ENCODE data around the gene NAA16. TPM values are rescaled to one million over a fixed set of nuclear protein-coding genes. Genes with fewer than 3 reads are reported as not detected.

NAA16 gene
- total RNA-seq, 1 donor from 2014 or later = 18.8 TPM

DNA sequence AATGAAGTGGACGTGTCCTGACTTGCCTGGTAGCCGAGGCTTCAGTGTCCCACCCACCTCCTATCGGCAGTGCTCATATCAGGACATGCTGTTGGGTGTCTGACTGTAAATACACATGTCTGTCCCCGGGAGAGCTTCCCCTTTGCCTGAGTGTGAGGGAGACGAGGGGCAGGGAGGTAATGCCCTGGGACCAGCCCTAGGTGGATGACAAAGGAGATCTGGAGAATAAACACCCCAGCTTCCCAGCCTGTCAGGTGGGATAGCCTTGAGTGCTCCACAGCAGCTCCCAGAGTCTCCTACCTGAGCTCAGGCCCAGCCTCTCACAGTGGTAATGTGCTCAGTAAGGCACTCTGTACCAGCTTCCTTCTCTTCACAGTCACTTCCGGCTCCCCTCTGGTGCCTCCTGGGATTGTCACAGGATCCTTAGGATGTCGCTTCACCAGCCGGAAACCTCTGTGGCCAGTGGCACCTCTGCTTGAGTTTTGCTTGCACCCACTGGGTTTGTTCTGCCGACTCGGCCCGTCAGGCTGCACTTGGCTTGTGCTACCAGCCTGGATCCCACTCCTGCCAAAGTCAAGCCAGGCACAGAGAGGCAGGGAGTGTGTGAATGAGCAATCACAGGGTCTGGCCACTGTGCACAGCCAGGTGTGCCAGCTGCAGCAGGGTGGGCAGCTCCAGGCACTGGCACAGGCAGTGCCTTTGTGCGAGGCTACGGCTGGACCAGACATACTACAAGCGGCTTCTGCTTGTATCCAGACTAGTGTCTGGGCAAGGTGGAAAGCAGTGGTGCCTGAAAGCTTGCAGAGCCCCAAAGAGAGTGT is 91.8 kb downstream of the NAA16 start:
- H3K27me3 ChIP-seq (ENCODE audit: control insufficient read depth in 3 of 3, insufficient read depth in 3 of 3, low read length in 3 of 3) = no peaks in the 10 kb centered on the region
- H3K9me3 ChIP-seq (ENCODE audit: control insufficient read depth in 3 of 3, low read length in 3 of 3) = no peaks in the 10 kb centered on the region
- H3K9ac ChIP-seq (ENCODE audit: low read depth in 1 of 3, low read length in 3 of 3) = no peak overlapping the region
- H3K4me3 ChIP-seq (ENCODE audit: low read length in 3 of 3) = no peak overlapping the region
- H3K4me1 ChIP-seq (ENCODE audit: control insufficient read depth in 3 of 3, insufficient read depth in 3 of 3, low read length in 3 of 3) = no peaks in the 10 kb centered on the region
- H3K27ac ChIP-seq (ENCODE audit: low read depth, low read length) = no peak overlapping the region
- no peaks in the 10 kb centered on the region for H3K36me3 ChIP-seq (ENCODE audit: control insufficient read depth in 3 of 3, insufficient read depth in 3 of 3, low read length in 3 of 3)

GRCh38 chr13:41403983-41404382 is 92.9 kb downstream of the NAA16 start:
- Histone ChIP-seq H3K9ac (ENCODE audit: low read depth in 1 of 3, low read length in 3 of 3) (no peak overlapping the region), H3K4me3 (ENCODE audit: low read length in 3 of 3) (no peak overlapping the region), H3K9me3 (ENCODE audit: control insufficient read depth in 3 of 3, low read length in 3 of 3) (no peaks in the 10 kb centered on the region), H3K27me3 (ENCODE audit: control insufficient read depth in 3 of 3, insufficient read depth in 3 of 3, low read length in 3 of 3) (no peaks in the 10 kb centered on the region), H3K27ac (ENCODE audit: low read depth, low read length) (no peak overlapping the region), H3K36me3 (ENCODE audit: control insufficient read depth in 3 of 3, insufficient read depth in 3 of 3, low read length in 3 of 3) (no peaks in the 10 kb centered on the region), H3K4me1 (ENCODE audit: control insufficient read depth in 3 of 3, insufficient read depth in 3 of 3, low read length in 3 of 3) (no peaks in the 10 kb centered on the region)

DNA sequence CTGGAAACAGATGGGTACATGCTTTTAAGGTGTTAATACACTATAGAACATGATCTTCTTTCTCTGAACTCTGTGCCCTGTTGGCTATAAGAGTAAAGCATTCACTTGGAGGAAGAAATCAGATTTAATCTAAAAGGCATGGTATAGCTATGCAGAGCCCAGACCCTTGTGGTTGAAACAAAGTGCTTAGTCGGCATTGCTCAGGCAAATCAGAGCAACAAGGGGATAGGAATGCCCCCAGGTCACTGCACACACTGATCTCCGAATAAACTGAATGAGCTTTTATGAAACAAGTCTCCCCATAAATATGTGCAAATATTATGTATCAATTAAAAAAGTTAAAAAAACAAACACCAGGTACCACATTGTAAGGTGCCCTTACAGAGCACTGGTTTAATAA is 94.3 kb downstream of the NAA16 start:
- H3K27me3 ChIP-seq (ENCODE audit: control insufficient read depth in 3 of 3, insufficient read depth in 3 of 3, low read length in 3 of 3) = peaks cover 0 to 3% (median 0%) of the 10 kb centered on the region in 3 donors
- no peaks in the 10 kb centered on the region for H3K9me3 ChIP-seq (ENCODE audit: control insufficient read depth in 3 of 3, low read length in 3 of 3)
- no peaks in the 10 kb centered on the region for H3K4me1 ChIP-seq (ENCODE audit: control insufficient read depth in 3 of 3, insufficient read depth in 3 of 3, low read length in 3 of 3)
- H3K9ac ChIP-seq (ENCODE audit: low read depth in 1 of 3, low read length in 3 of 3) = no peak overlapping the region
- no peak overlapping the region for H3K27ac ChIP-seq (ENCODE audit: low read depth, low read length)
- no peaks in the 10 kb centered on the region for H3K36me3 ChIP-seq (ENCODE audit: control insufficient read depth in 3 of 3, insufficient read depth in 3 of 3, low read length in 3 of 3)
- no peak overlapping the region for H3K4me3 ChIP-seq (ENCODE audit: low read length in 3 of 3)

DNA sequence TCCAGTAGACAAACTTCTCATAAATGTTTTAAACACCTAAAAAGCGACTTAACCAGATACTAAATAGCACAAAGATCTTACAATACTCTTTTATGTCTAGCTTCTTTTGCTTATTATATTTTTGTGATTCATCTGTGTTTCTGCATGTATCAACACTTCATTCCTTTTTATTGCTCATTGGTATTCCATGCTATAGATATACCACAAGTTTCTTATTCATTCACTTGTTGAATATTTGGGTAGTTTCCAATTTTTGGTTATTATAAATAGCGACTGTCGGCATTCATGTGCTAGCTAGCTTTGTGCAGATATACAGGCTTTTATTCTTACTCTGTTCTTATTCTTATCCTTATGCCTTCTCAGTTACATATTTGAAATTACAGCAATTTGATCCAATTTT is 96.3 kb downstream of the NAA16 start:
- no peaks in the 10 kb centered on the region for H3K4me1 ChIP-seq (ENCODE audit: control insufficient read depth in 3 of 3, insufficient read depth in 3 of 3, low read length in 3 of 3)
- H3K27me3 ChIP-seq (ENCODE audit: control insufficient read depth in 3 of 3, insufficient read depth in 3 of 3, low read length in 3 of 3) = peaks cover 0 to 3% (median 0%) of the 10 kb centered on the region in 3 donors
- H3K9ac ChIP-seq (ENCODE audit: low read depth in 1 of 3, low read length in 3 of 3) = no peak overlapping the region
- H3K9me3 ChIP-seq (ENCODE audit: control insufficient read depth in 3 of 3, low read length in 3 of 3) = no peaks in the 10 kb centered on the region
- H3K4me3 ChIP-seq (ENCODE audit: low read length in 3 of 3) = no peak overlapping the region
- no peak overlapping the region for H3K27ac ChIP-seq (ENCODE audit: low read depth, low read length)
- no peaks in the 10 kb centered on the region for H3K36me3 ChIP-seq (ENCODE audit: control insufficient read depth in 3 of 3, insufficient read depth in 3 of 3, low read length in 3 of 3)

DNA sequence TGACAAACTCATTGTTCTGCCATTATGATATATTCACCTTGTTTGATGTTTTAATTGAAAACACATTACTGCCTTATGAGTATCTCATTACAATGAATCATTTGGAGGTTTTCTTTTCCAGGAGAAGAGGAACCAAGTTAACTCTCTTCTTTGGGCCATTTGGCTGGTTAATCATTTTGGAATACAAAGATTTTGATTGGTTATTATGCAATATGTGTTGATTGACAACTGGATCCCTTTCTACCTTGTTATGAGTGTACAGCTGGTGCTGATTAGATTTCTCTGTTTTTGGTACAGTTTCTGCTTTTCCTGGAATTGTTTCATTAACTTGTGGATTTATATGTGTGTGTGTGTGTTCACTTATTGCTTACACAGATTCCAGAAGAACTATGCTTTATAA is 97.1 kb downstream of the NAA16 start:
- no peaks in the 10 kb centered on the region for H3K9me3 ChIP-seq (ENCODE audit: control insufficient read depth in 3 of 3, low read length in 3 of 3)
- peaks cover 0 to 3% (median 0%) of the 10 kb centered on the region in 3 donors for H3K27me3 ChIP-seq (ENCODE audit: control insufficient read depth in 3 of 3, insufficient read depth in 3 of 3, low read length in 3 of 3)
- no peaks in the 10 kb centered on the region for H3K4me1 ChIP-seq (ENCODE audit: control insufficient read depth in 3 of 3, insufficient read depth in 3 of 3, low read length in 3 of 3)
- no peak overlapping the region for H3K4me3 ChIP-seq (ENCODE audit: low read length in 3 of 3)
- H3K27ac ChIP-seq (ENCODE audit: low read depth, low read length) = no peak overlapping the region
- H3K9ac ChIP-seq (ENCODE audit: low read depth in 1 of 3, low read length in 3 of 3) = no peak overlapping the region
- H3K36me3 ChIP-seq (ENCODE audit: control insufficient read depth in 3 of 3, insufficient read depth in 3 of 3, low read length in 3 of 3) = no peaks in the 10 kb centered on the region

- no peaks in the 10 kb centered on the region for H3K36me3 ChIP-seq (ENCODE audit: control insufficient read depth in 3 of 3, insufficient read depth in 3 of 3, low read length in 3 of 3)
- no peaks in the 10 kb centered on the region for H3K4me1 ChIP-seq (ENCODE audit: control insufficient read depth in 3 of 3, insufficient read depth in 3 of 3, low read length in 3 of 3)
- H3K9ac ChIP-seq (ENCODE audit: low read depth in 1 of 3, low read length in 3 of 3) = no peak overlapping the region
- H3K27me3 ChIP-seq (ENCODE audit: control insufficient read depth in 3 of 3, insufficient read depth in 3 of 3, low read length in 3 of 3) = peaks cover 0 to 3% (median 0%) of the 10 kb centered on the region in 3 donors
- no peak overlapping the region for H3K27ac ChIP-seq (ENCODE audit: low read depth, low read length)
- no peak overlapping the region for H3K4me3 ChIP-seq (ENCODE audit: low read length in 3 of 3)
- H3K9me3 ChIP-seq (ENCODE audit: control insufficient read depth in 3 of 3, low read length in 3 of 3) = no peaks in the 10 kb centered on the region
These were observed 97.7 kb downstream of the NAA16 start for GRCh38 chr13:41408746-41409145.

DNA sequence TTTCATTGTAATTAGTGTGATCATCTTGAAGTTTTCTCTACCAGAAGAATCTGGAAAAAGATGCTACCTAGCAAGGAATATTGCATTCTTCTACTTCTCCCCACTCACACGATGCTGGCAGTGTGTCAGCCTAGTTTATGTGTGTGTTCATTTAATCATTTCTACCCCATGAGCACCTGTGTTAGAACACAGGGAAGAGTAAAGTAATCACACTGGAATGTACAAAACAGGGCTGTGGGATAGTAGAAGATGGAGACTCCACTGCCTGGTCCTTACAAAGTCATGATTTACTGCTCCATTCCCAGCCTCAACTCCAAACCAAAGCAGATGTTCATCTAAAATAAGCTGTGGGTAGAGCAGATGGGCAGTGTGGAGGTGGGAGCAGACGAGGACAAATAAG is 98.5 kb downstream of the NAA16 start:
- Histone ChIP-seq H3K4me3 (ENCODE audit: low read length in 3 of 3) (no peak overlapping the region), H3K4me1 (ENCODE audit: control insufficient read depth in 3 of 3, insufficient read depth in 3 of 3, low read length in 3 of 3) (no peaks in the 10 kb centered on the region), H3K9ac (ENCODE audit: low read depth in 1 of 3, low read length in 3 of 3) (no peak overlapping the region), H3K9me3 (ENCODE audit: control insufficient read depth in 3 of 3, low read length in 3 of 3) (no peaks in the 10 kb centered on the region), H3K27me3 (ENCODE audit: control insufficient read depth in 3 of 3, insufficient read depth in 3 of 3, low read length in 3 of 3) (peaks cover 0 to 3% (median 0%) of the 10 kb centered on the region in 3 donors), H3K27ac (ENCODE audit: low read depth, low read length) (no peak overlapping the region), H3K36me3 (ENCODE audit: control insufficient read depth in 3 of 3, insufficient read depth in 3 of 3, low read length in 3 of 3) (no peaks in the 10 kb centered on the region)

- no peak overlapping the region for H3K9ac ChIP-seq (ENCODE audit: low read depth in 1 of 3, low read length in 3 of 3)
- no peaks in the 10 kb centered on the region for H3K4me1 ChIP-seq (ENCODE audit: control insufficient read depth in 3 of 3, insufficient read depth in 3 of 3, low read length in 3 of 3)
- no peak overlapping the region for H3K4me3 ChIP-seq (ENCODE audit: low read length in 3 of 3)
- H3K9me3 ChIP-seq (ENCODE audit: control insufficient read depth in 3 of 3, low read length in 3 of 3) = no peaks in the 10 kb centered on the region
- H3K27me3 ChIP-seq (ENCODE audit: control insufficient read depth in 3 of 3, insufficient read depth in 3 of 3, low read length in 3 of 3) = peaks cover 0 to 3% (median 0%) of the 10 kb centered on the region in 3 donors
- no peaks in the 10 kb centered on the region for H3K36me3 ChIP-seq (ENCODE audit: control insufficient read depth in 3 of 3, insufficient read depth in 3 of 3, low read length in 3 of 3)
- no peak overlapping the region for H3K27ac ChIP-seq (ENCODE audit: low read depth, low read length)
These were observed 100.0 kb downstream of the NAA16 start for GRCh38 chr13:41411060-41411459.

DNA sequence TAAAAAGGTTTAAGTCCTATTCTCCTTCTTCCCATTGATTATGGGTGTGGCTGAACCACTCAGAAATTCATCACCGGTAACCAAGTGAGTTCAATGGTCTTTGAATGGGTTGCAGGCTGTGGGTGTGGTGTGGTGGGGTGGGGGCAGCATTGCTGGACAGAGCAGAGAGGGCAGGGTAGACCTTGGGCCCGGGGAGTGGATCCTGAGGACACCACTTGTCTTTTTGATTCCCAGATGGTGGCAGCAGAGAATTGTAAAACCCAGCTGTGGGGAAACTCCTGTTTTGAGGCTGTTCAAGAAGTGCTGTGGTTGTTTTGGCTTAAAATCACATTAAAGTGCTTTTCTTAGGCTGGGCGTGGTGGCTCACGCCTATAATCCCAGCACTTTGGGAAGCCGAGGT is 100.5 kb downstream of the NAA16 start:
- H3K4me3 ChIP-seq (ENCODE audit: low read length in 3 of 3) = no peak overlapping the region
- H3K9ac ChIP-seq (ENCODE audit: low read depth in 1 of 3, low read length in 3 of 3) = no peak overlapping the region
- no peaks in the 10 kb centered on the region for H3K36me3 ChIP-seq (ENCODE audit: control insufficient read depth in 3 of 3, insufficient read depth in 3 of 3, low read length in 3 of 3)
- H3K9me3 ChIP-seq (ENCODE audit: control insufficient read depth in 3 of 3, low read length in 3 of 3) = no peaks in the 10 kb centered on the region
- H3K27ac ChIP-seq (ENCODE audit: low read depth, low read length) = no peak overlapping the region
- no peaks in the 10 kb centered on the region for H3K4me1 ChIP-seq (ENCODE audit: control insufficient read depth in 3 of 3, insufficient read depth in 3 of 3, low read length in 3 of 3)
- peaks cover 0 to 3% (median 0%) of the 10 kb centered on the region in 3 donors for H3K27me3 ChIP-seq (ENCODE audit: control insufficient read depth in 3 of 3, insufficient read depth in 3 of 3, low read length in 3 of 3)

- H3K4me3 ChIP-seq (ENCODE audit: low read length in 3 of 3) = no peak overlapping the region
- H3K27ac ChIP-seq (ENCODE audit: low read depth, low read length) = no peak overlapping the region
- H3K9ac ChIP-seq (ENCODE audit: low read depth in 1 of 3, low read length in 3 of 3) = no peak overlapping the region
- peaks cover 0 to 3% (median 0%) of the 10 kb centered on the region in 3 donors for H3K27me3 ChIP-seq (ENCODE audit: control insufficient read depth in 3 of 3, insufficient read depth in 3 of 3, low read length in 3 of 3)
- H3K9me3 ChIP-seq (ENCODE audit: control insufficient read depth in 3 of 3, low read length in 3 of 3) = no peaks in the 10 kb centered on the region
- no peaks in the 10 kb centered on the region for H3K4me1 ChIP-seq (ENCODE audit: control insufficient read depth in 3 of 3, insufficient read depth in 3 of 3, low read length in 3 of 3)
- H3K36me3 ChIP-seq (ENCODE audit: control insufficient read depth in 3 of 3, insufficient read depth in 3 of 3, low read length in 3 of 3) = no peaks in the 10 kb centered on the region
These were observed 102.8 kb downstream of the NAA16 start for GRCh38 chr13:41413872-41414271.

All from skeletal muscle tissue (tissue), 4 donors.